ENCODE results near the gene SNX3.

The SNX3 gene

GRCh38 chr6:108242721-108243120 lies 18.1 kb downstream of the SNX3 start:
- Histone ChIP-seq H3K9me3 (ENCODE audit: low read length) (0 out of 2 replicates have a peak, but pooled peaks cover 9% of the 10 kb centered on the region), H3F3A (ENCODE audit: insufficient read depth, low read length) (no peaks in the 10 kb centered on the region), H3K4me2 (ENCODE audit: low read length) (no peak overlapping the region), H3K79me2 (ENCODE audit: insufficient read depth, low read length) (peaks cover 41% of the 10 kb centered on the region), H3K9ac (ENCODE audit: low read length) (no peak overlapping the region), H3K4me3 (ENCODE audit: low read depth, low read length, poor library complexity, severe bottlenecking) (no peak overlapping the region), H4K20me1 (ENCODE audit: insufficient read depth, low read length) (no peaks in the 10 kb centered on the region), H3K27ac (ENCODE audit: low read depth, low read length, poor library complexity, severe bottlenecking) (no peak overlapping the region), H3K4me1 (ENCODE audit: insufficient read depth, low read length, severe bottlenecking) (no peaks in the 10 kb centered on the region), H2AFZ (ENCODE audit: low read length) (no peak overlapping the region), H3K27me3 (ENCODE audit: insufficient read depth, low read length) (no peaks in the 10 kb centered on the region), H3K36me3 (ENCODE audit: insufficient read depth, low read length) (peaks cover 65% of the 10 kb centered on the region), H3K9me2 (ENCODE audit: low read depth, low read length) (no peaks in the 10 kb centered on the region)
- TF ChIP-seq, protein P1, sequence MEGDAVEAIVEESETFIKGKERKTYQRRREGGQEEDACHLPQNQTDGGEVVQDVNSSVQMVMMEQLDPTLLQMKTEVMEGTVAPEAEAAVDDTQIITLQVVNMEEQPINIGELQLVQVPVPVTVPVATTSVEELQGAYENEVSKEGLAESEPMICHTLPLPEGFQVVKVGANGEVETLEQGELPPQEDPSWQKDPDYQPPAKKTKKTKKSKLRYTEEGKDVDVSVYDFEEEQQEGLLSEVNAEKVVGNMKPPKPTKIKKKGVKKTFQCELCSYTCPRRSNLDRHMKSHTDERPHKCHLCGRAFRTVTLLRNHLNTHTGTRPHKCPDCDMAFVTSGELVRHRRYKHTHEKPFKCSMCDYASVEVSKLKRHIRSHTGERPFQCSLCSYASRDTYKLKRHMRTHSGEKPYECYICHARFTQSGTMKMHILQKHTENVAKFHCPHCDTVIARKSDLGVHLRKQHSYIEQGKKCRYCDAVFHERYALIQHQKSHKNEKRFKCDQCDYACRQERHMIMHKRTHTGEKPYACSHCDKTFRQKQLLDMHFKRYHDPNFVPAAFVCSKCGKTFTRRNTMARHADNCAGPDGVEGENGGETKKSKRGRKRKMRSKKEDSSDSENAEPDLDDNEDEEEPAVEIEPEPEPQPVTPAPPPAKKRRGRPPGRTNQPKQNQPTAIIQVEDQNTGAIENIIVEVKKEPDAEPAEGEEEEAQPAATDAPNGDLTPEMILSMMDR (IDR thresholded peaks at IDR 0.05; ENCODE audit: low read length): no peak
- no peak for TF ChIP-seq EZH2 (IDR thresholded peaks at IDR 0.05; ENCODE audit: borderline replicate concordance, low read length)

DNA sequence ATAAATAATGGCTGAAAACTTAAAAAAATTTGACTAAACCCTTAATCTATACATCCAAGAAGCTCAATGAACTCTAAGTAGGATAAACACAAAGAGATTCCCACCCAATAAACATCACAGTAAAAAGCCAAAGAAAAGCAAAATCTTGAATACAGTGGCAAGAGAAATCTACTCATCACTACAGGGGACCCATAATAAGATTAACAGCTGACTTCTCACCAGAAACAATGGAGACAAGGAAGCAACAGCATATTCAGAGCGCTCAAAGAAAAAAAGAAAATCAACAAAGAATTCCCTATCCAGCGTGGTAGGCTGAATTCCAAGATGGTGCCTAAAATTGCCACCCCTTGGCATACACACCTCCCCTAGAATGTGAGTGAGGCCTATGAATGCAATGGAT lies 18.6 kb downstream of the SNX3 start:
- Histone ChIP-seq H3K9me2 (ENCODE audit: low read depth, low read length) (no peaks in the 10 kb centered on the region), H3K4me3 (ENCODE audit: low read depth, low read length, poor library complexity, severe bottlenecking) (no peak overlapping the region), H3K4me2 (ENCODE audit: low read length) (no peak overlapping the region), H3K79me2 (ENCODE audit: insufficient read depth, low read length) (peaks cover 36% of the 10 kb centered on the region), H4K20me1 (ENCODE audit: insufficient read depth, low read length) (no peaks in the 10 kb centered on the region), H3F3A (ENCODE audit: insufficient read depth, low read length) (no peaks in the 10 kb centered on the region), H3K9me3 (ENCODE audit: low read length) (0 out of 2 replicates have a peak, but pooled peaks cover 9% of the 10 kb centered on the region), H3K9ac (ENCODE audit: low read length) (no peak overlapping the region), H3K27ac (ENCODE audit: low read depth, low read length, poor library complexity, severe bottlenecking) (no peak overlapping the region), H2AFZ (ENCODE audit: low read length) (no peak overlapping the region), H3K27me3 (ENCODE audit: insufficient read depth, low read length) (no peaks in the 10 kb centered on the region), H3K4me1 (ENCODE audit: insufficient read depth, low read length, severe bottlenecking) (no peaks in the 10 kb centered on the region), H3K36me3 (ENCODE audit: insufficient read depth, low read length) (peaks cover 66% of the 10 kb centered on the region)
- no peak for TF ChIP-seq EZH2 (IDR thresholded peaks at IDR 0.05; ENCODE audit: borderline replicate concordance, low read length)
- TF ChIP-seq, protein P1 (IDR thresholded peaks at IDR 0.05; ENCODE audit: low read length): no peak

DNA sequence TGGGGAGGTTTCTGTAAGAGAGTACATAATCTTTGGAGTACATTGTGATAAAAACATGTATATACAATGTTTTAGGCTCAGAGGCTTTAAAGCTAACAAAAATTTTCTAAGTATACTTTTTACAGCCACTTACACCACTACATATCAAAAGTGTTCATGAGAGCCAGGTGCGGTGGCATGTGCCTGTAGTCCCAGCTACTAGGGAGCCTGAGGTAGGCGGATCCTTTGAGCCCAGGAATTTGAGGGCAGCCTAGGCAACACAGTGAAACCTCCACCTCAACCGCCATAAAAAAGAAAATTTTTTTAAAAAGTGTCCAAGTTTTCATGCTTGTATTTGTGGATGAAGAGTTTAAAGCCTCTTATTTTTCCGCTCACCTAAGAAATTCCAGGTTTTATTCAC lies 22.5 kb downstream of the SNX3 start:
- no peaks in the 10 kb centered on the region for H3K4me1 ChIP-seq (ENCODE audit: insufficient read depth, low read length, severe bottlenecking)
- 0 out of 2 replicates have a peak, but pooled peaks cover 9% of the 10 kb centered on the region for H3K9me3 ChIP-seq (ENCODE audit: low read length)
- H3K27me3 ChIP-seq (ENCODE audit: insufficient read depth, low read length): no peaks in the 10 kb centered on the region
- no peak for TF ChIP-seq EZH2 (IDR thresholded peaks at IDR 0.05; ENCODE audit: borderline replicate concordance, low read length)
- TF ChIP-seq, protein P1 (IDR thresholded peaks at IDR 0.05; ENCODE audit: low read length): no peak
- peaks cover 30% of the 10 kb centered on the region for H3K79me2 ChIP-seq (ENCODE audit: insufficient read depth, low read length)
- no peak overlapping the region for H3K9ac ChIP-seq (ENCODE audit: low read length)
- no peaks in the 10 kb centered on the region for H4K20me1 ChIP-seq (ENCODE audit: insufficient read depth, low read length)
- H3K4me3 ChIP-seq (ENCODE audit: low read depth, low read length, poor library complexity, severe bottlenecking): no peak overlapping the region
- H3F3A ChIP-seq (ENCODE audit: insufficient read depth, low read length): no peaks in the 10 kb centered on the region
- peaks cover 52% of the 10 kb centered on the region for H3K36me3 ChIP-seq (ENCODE audit: insufficient read depth, low read length)
- no peaks in the 10 kb centered on the region for H3K9me2 ChIP-seq (ENCODE audit: low read depth, low read length)
- no peak overlapping the region for H3K4me2 ChIP-seq (ENCODE audit: low read length)
- no peak overlapping the region for H2AFZ ChIP-seq (ENCODE audit: low read length)
- H3K27ac ChIP-seq (ENCODE audit: low read depth, low read length, poor library complexity, severe bottlenecking): no peak overlapping the region

Data from OCI-LY1 (cell line).